IMR-90 (cell line): ENCODE measurements around the gene BMERB1. TPM values are rescaled to one million over a fixed set of nuclear protein-coding genes. Genes with fewer than 3 reads are reported as not detected.

ENCODE experiments used
- ATAC-seq: fragments of 200-7000 bp; cut with Tn5 transposase; 2 replicates; pipeline ENCODE4 v1.9.1; 2020; ENCODE audit warnings: low read depth, mild to moderate bottlenecking, moderate library complexity
- BruUV-seq: library from RNA; stranded (reverse); fragments of 400-500 nt; replicated peaks from 2 replicates; lab custom pipeline; 2021; lab: Mats Ljungman, UMichigan
- CTCF ChIA-PET: fragments of 300-600 bp; formaldehyde crosslinking; extraction: SDS; loops from one replicate; lab custom pipeline; 2021; ENCODE audit warnings: antibody characterized with exemption; lab: Yijun Ruan, JAX
- POLR2A ChIA-PET: fragments of 300-600 bp; sonication (Branson Sonifier 250); formaldehyde crosslinking; loops from one replicate; lab custom pipeline; 2022; ENCODE audit warnings: antibody characterized with exemption; ENCODE audit not compliant: unreplicated experiment; lab: Charles Lee
- DNase-seq: peaks from one replicate; pipeline ENCODE4 v3.0.0; 2013
- H2AFZ ChIP-seq: replicated peaks from 2 replicates; pipeline ENCODE3; 2013; ENCODE audit warnings: low read length, mild to moderate bottlenecking; ENCODE audit not compliant: poor library complexity
- H2AK5ac ChIP-seq: 2 replicates; pipeline ENCODE4 v1.6.1; 2013; ENCODE audit warnings: low read depth, low read length, inconsistent platforms
- H2AK9ac ChIP-seq: replicated peaks from 2 replicates; pipeline ENCODE3; 2013; ENCODE audit warnings: mild to moderate bottlenecking, low read depth, low read length, moderate library complexity; ENCODE audit not compliant: poor library complexity
- H2BK120ac ChIP-seq: 2 replicates; pipeline ENCODE4 v1.6.1; 2013; ENCODE audit warnings: low read depth, low read length, inconsistent platforms
- H2BK15ac ChIP-seq: 3 replicates; pipeline ENCODE4 v1.6.1; 2013; ENCODE audit warnings: low read depth, low read length, inconsistent platforms
- H2BK20ac ChIP-seq: 2 replicates; pipeline ENCODE4 v1.6.1; 2013; ENCODE audit warnings: low read depth, mild to moderate bottlenecking, inconsistent platforms, low read length, moderate library complexity
- H2BK5ac ChIP-seq: 2 replicates; pipeline ENCODE4 v1.6.1; 2013; ENCODE audit warnings: mild to moderate bottlenecking, low read depth, low read length, inconsistent platforms; ENCODE audit not compliant: poor library complexity, severe bottlenecking
- H3K14ac ChIP-seq: replicated peaks from 2 replicates; pipeline ENCODE4 v1.6.1; 2013; ENCODE audit warnings: low read depth, low read length, inconsistent platforms
- H3K18ac ChIP-seq: 2 replicates; pipeline ENCODE4 v1.6.1; 2013; ENCODE audit warnings: low read depth, low read length, control low read depth
- H3K23ac ChIP-seq: 2 replicates; pipeline ENCODE4 v1.6.1; 2013; ENCODE audit warnings: low read depth, low read length, inconsistent platforms
- H3K27ac ChIP-seq: 2 replicates; pipeline ENCODE4 v1.5.1; 2013; ENCODE audit warnings: mild to moderate bottlenecking, control low read depth, low read length; ENCODE audit not compliant: insufficient read depth
- H3K27me3 ChIP-seq: 2 replicates; pipeline ENCODE4 v1.6.1; 2013; ENCODE audit warnings: low read length; ENCODE audit not compliant: control insufficient read depth, insufficient read depth
- H3K36me3 ChIP-seq: 2 replicates; pipeline ENCODE4 v1.6.1; 2013; ENCODE audit warnings: low read length, mixed read lengths; ENCODE audit not compliant: control insufficient read depth, insufficient read depth
- H3K4ac ChIP-seq: 2 replicates; pipeline ENCODE4 v1.6.1; 2013; ENCODE audit warnings: low read depth, low read length, inconsistent platforms
- H3K4me1 ChIP-seq: 2 replicates; pipeline ENCODE4 v1.6.1; 2013; ENCODE audit warnings: low read length, mixed read lengths; ENCODE audit not compliant: control insufficient read depth, insufficient read depth
- H3K4me2 ChIP-seq: 2 replicates; pipeline ENCODE4 v1.6.1; 2013; ENCODE audit warnings: low read depth, mild to moderate bottlenecking, control low read depth, low read length, moderate library complexity
- H3K4me3 ChIP-seq: 2 replicates; pipeline ENCODE4 v1.5.1; 2013; ENCODE audit warnings: low read depth, mild to moderate bottlenecking, control low read depth, low read length, moderate library complexity; ENCODE audit not compliant: insufficient read depth
- H3K56ac ChIP-seq: 2 replicates; pipeline ENCODE4 v1.6.1; 2013; ENCODE audit warnings: low read length, inconsistent platforms; ENCODE audit not compliant: insufficient read depth; ENCODE audit errors: extremely low read depth
- H3K79me1 ChIP-seq, 2 experiments: 2 replicates each; pipeline ENCODE4 v1.6.1; 2013; ENCODE audit warnings: low read length in 2 of 2, inconsistent platforms in 1 of 2, low read depth in 1 of 2
- H3K9ac ChIP-seq: 2 replicates; pipeline ENCODE4 v1.6.1; 2013; ENCODE audit warnings: low read depth, low read length, control low read depth
- H3K9me1 ChIP-seq: 2 replicates; pipeline ENCODE4 v1.6.1; 2013; ENCODE audit warnings: low read length, inconsistent platforms; ENCODE audit not compliant: insufficient read depth
- H3K9me3 ChIP-seq: 2 replicates; pipeline ENCODE4 v1.6.1; 2013; ENCODE audit warnings: low read length; ENCODE audit not compliant: control insufficient read depth, insufficient read depth
- H4K20me1 ChIP-seq: 2 replicates; pipeline ENCODE4 v1.6.1; 2013; ENCODE audit warnings: low read length, inconsistent platforms; ENCODE audit not compliant: insufficient read depth
- H4K5ac ChIP-seq: 2 replicates; pipeline ENCODE4 v1.6.1; 2013; ENCODE audit warnings: mild to moderate bottlenecking, low read depth, low read length, control low read depth
- H4K8ac ChIP-seq, 2 experiments: 2 replicates each; pipeline ENCODE4 v1.6.1; 2013; ENCODE audit warnings: low read depth in 2 of 2, low read length in 2 of 2, control low read depth in 1 of 2, inconsistent platforms in 1 of 2
- H4K91ac ChIP-seq: 2 replicates; pipeline ENCODE4 v1.6.1; 2013; ENCODE audit warnings: low read depth, low read length, inconsistent platforms; ENCODE audit not compliant: insufficient read depth
- CEBPB ChIP-seq: IDR thresholded peaks from 2 replicates; pipeline ENCODE4 v1.6.1; 2012; ENCODE audit warnings: low read depth, low read length, improper control_type of control experiment
- ELK1 ChIP-seq: fragments of 150-350 bp; IDR thresholded peaks from 2 replicates; pipeline ENCODE4 v1.6.1; 2016; ENCODE audit warnings: low read depth, mild to moderate bottlenecking, low read length, moderate library complexity, borderline replicate concordance
- FOS ChIP-seq: fragments of 150-350 bp; IDR thresholded peaks from 2 replicates; pipeline ENCODE4 v1.6.1; 2016; ENCODE audit warnings: low read depth, low read length
- MAZ ChIP-seq: IDR thresholded peaks from 2 replicates; pipeline ENCODE4 v1.6.1; 2012; ENCODE audit warnings: low read depth, mild to moderate bottlenecking, low read length, improper control_type of control experiment, moderate library complexity, borderline replicate concordance
- POLR2A ChIP-seq: IDR thresholded peaks from 2 replicates; pipeline ENCODE4 v1.6.1; 2012; ENCODE audit warnings: mild to moderate bottlenecking, low read depth, low read length
- USF2 ChIP-seq: fragments of 150-350 bp; IDR thresholded peaks from 2 replicates; pipeline ENCODE4 v1.6.1; 2017; ENCODE audit warnings: mild to moderate bottlenecking, antibody characterized with exemption, low read length, low read depth
- WGBS, 2 experiments: methylation state at CpG; one replicate each; pipeline versions ENCODE4 v1.1.5 to v1.1.7; 2013; ENCODE audit warnings: missing lambda C conversion rate in 2 of 2; ENCODE audit not compliant: insufficient read length in 1 of 2; ENCODE audit errors: extremely low coverage in 2 of 2; 5-methylcytosine and 5-hydroxymethylcytosine counted together
- dilution Hi-C: fragments of 300-500 bp; cut with HindIII; formaldehyde crosslinking; loops from one replicate; pipeline ENCODE4 v1.14.3; 2018; ENCODE audit warnings: low sequenced_read_pairs; ENCODE audit not compliant: unreplicated experiment
- in situ Hi-C: fragments of 300-500 bp; cut with MboI; formaldehyde crosslinking; loops from 3 replicates; pipeline ENCODE4 v1.14.3; 2019; ENCODE audit warnings: low sequenced_read_pairs, inconsistent platforms, mixed read lengths
- intact Hi-C: fragments of 100-400 bp; cut with micrococcal nuclease; formaldehyde crosslinking; loops from 2 replicates; pipeline ENCODE4 v1.10.0; 2022
- polyA plus RNA-seq, 3 experiments: library from polyadenylated mRNA; depleted of rRNA; stranded (reverse); fragments of >200 nt; gene quantifications; 2 replicates each; pipeline ENCODE4 v1.2.3, GENCODE V29; 2012; ENCODE audit warnings: low replicate concordance in 1 of 3
- total RNA-seq: library from RNA; depleted of rRNA; stranded (reverse); fragments of >200 nt; gene quantifications from 2 replicates; pipeline ENCODE4 v1.2.3, GENCODE V29; 2012

The BMERB1 gene
- total and polyA plus RNA-seq, 2 of the 4 experiments (the other 2 are of a cell fraction): 22.6 to 32.9 TPM

- H3K27ac ChIP-seq: no peak overlapping the region
- ATAC-seq (no peak), DNase-seq (no peak)
- H3K14ac ChIP-seq: no peak overlapping the region
- H4K91ac ChIP-seq: no peak overlapping the region
- no peak overlapping the region for H2AK9ac ChIP-seq
- peaks cover 3% of the 10 kb centered on the region for H3K9me1 ChIP-seq
- no peaks in the 10 kb centered on the region; the same call in 1 of the 2 replicates for H3K4me1 ChIP-seq
- H3K18ac ChIP-seq: no peak overlapping the region
- TF ChIP-seq POLR2A (no peak), FOS (no peak), ELK1 (no peak), CEBPB (no peak), MAZ (no peak), USF2 (no peak)
- no peaks in the 10 kb centered on the region for H3K36me3 ChIP-seq
- H4K20me1 ChIP-seq: peaks cover 17% of the 10 kb centered on the region
- H3K4me3 ChIP-seq: no peak overlapping the region
- no peak overlapping the region for H3K4ac ChIP-seq
- H2BK15ac ChIP-seq: no peak overlapping the region
- H2BK20ac ChIP-seq: no peak overlapping the region
- ChIA-PET CTCF (no interaction called here), POLR2A (no interaction called here)
- no peak overlapping the region for H2AK5ac ChIP-seq
- intact Hi-C loops: no loop called here
- no peak overlapping the region for H4K8ac ChIP-seq
- H3K27me3 ChIP-seq: no peaks in the 10 kb centered on the region
- 80% methylated on average over 1 of the region's 4 CpGs; no CpG with 5 or more reads in 1 of the 2 experiments for WGBS, 2 experiments
- H3K79me1 ChIP-seq: peaks cover 20 to 33% of the 10 kb centered on the region in 2 experiments; a peak in 3 of 4 replicates
- no peak overlapping the region for H3K9ac ChIP-seq
- H3K4me2 ChIP-seq: no peak overlapping the region
- H2BK5ac ChIP-seq: no peak overlapping the region
- no TSS peak for BruUV-seq
- no peak overlapping the region for H2AFZ ChIP-seq
- in situ Hi-C loops: no loop called here
- H3K23ac ChIP-seq: no peak overlapping the region
- no peaks in the 10 kb centered on the region for H3K9me3 ChIP-seq
- no peak overlapping the region for H3K56ac ChIP-seq
- no peak overlapping the region for H2BK120ac ChIP-seq
- H4K5ac ChIP-seq: no peak overlapping the region
- dilution Hi-C loops: no loop called here
These were observed 23.6 kb downstream of the BMERB1 start for GRCh38 chr16:15457958-15458357.
